CD4-positive, alpha-beta memory T cell (primary cell): ENCODE data around the gene LPP. TPM values are rescaled to one million over a fixed set of nuclear protein-coding genes. Genes with fewer than 3 reads are reported as not detected.

ENCODE experiments used
- CTCF ChIA-PET: fragments of 350-600 bp; sonication (Branson Sonifier 250); formaldehyde crosslinking; loops from one replicate; lab custom pipeline; 2021; ENCODE audit warnings: inconsistent platforms; ENCODE audit not compliant: partially characterized antibody; lab: Charles Lee
- POLR2A ChIA-PET: fragments of 350-600 bp; sonication (Branson Sonifier 250); formaldehyde crosslinking; loops from one replicate; lab custom pipeline; 2021; ENCODE audit not compliant: partially characterized antibody; lab: Charles Lee
- DNase-seq, 5 donors: peaks; one replicate each; pipeline versions ENCODE4 v3.0.0 to v3.0.0-alpha.2; 2020 to 2022; ENCODE audit warnings: mixed read lengths in 1 of 5
- H3K27ac ChIP-seq: one replicate; pipeline ENCODE4 v1.7.0; 2013; ENCODE audit warnings: low read depth, low read length
- H3K27me3 ChIP-seq: 2 replicates; pipeline ENCODE4 v1.7.0; 2013; ENCODE audit warnings: mild to moderate bottlenecking, low read length, moderate library complexity; ENCODE audit not compliant: insufficient read depth
- H3K36me3 ChIP-seq: 2 replicates; pipeline ENCODE4 v1.7.0; 2013; ENCODE audit warnings: mild to moderate bottlenecking, low read length, moderate library complexity; ENCODE audit not compliant: insufficient read depth
- H3K4me1 ChIP-seq: 2 replicates; pipeline ENCODE4 v1.7.0; 2013; ENCODE audit warnings: mild to moderate bottlenecking, low read length, moderate library complexity; ENCODE audit not compliant: insufficient read depth
- H3K4me3 ChIP-seq, 2 donors: one replicate each; pipeline ENCODE4 v1.7.0; 2013; ENCODE audit warnings: low read length in 2 of 2, mild to moderate bottlenecking in 1 of 2
- H3K9me3 ChIP-seq, 2 donors: one replicate each; pipeline ENCODE4 v1.7.0; 2013; ENCODE audit warnings: low read length in 2 of 2, control low read depth in 1 of 2; ENCODE audit not compliant: control insufficient read depth in 1 of 2
- H3K27ac Mint-ChIP-seq, 7 donors: one replicate each; pipeline ENCODE4 v1.8.0; 2020 to 2021; ENCODE audit warnings: mixed read lengths in 7 of 7, mild to moderate bottlenecking in 6 of 7, inconsistent platforms in 3 of 7, moderate library complexity in 3 of 7
- H3K27me3 Mint-ChIP-seq, 2 donors: one replicate each; pipeline ENCODE4 v1.8.0; 2020 to 2021; ENCODE audit warnings: mixed read lengths in 2 of 2
- H3K36me3 Mint-ChIP-seq, 2 donors: one replicate each; pipeline ENCODE4 v1.8.0; 2020 to 2021; ENCODE audit warnings: mixed read lengths in 2 of 2, inconsistent platforms in 1 of 2, mild to moderate bottlenecking in 1 of 2
- H3K4me1 Mint-ChIP-seq, 4 donors: one replicate each; pipeline ENCODE4 v1.8.0; 2020 to 2021; ENCODE audit warnings: mixed read lengths in 4 of 4, mild to moderate bottlenecking in 1 of 4
- H3K4me3 Mint-ChIP-seq, 8 donors: one replicate each; pipeline ENCODE4 v1.8.0; 2020 to 2021; ENCODE audit warnings: mixed read lengths in 8 of 8, mild to moderate bottlenecking in 7 of 8, moderate library complexity in 6 of 8, inconsistent platforms in 3 of 8
- H3K9me3 Mint-ChIP-seq, 8 donors: one replicate each; pipeline ENCODE4 v1.8.0; 2020 to 2021; ENCODE audit warnings: mixed read lengths in 8 of 8, mild to moderate bottlenecking in 5 of 8, inconsistent platforms in 3 of 8, moderate library complexity in 1 of 8
- intact Hi-C: fragments of 100-400 bp; cut with micrococcal nuclease; formaldehyde crosslinking; loops from one replicate; pipeline ENCODE4 v1.15.1; 2023
- polyA plus RNA-seq, 2 donors: library from polyadenylated mRNA; unstranded; fragments of 300-500 nt; fragmentation: Illumina TruSeq; gene quantifications; one replicate each; pipeline ENCODE4 v1.2.3, GENCODE V29; 2021
- total RNA-seq, 2 experiments: library from RNA; stranded (reverse); gene quantifications; one replicate each; pipeline ENCODE4 v1.2.3, GENCODE V29; 2021

LPP gene
- total and polyA plus RNA-seq, 4 experiments from 2014 or later: 10.4 to 27.2 (median 24.7) TPM

- Mint-ChIP-seq H3K27ac (no peak overlapping the region), H3K27me3 (no peaks in the 10 kb centered on the region), H3K9me3 (peaks cover 0 to 3% (median 0%) of the 10 kb centered on the region in 8 donors), H3K4me3 (no peak overlapping the region), H3K4me1 (peaks cover 1 to 3% (median 3%) of the 10 kb centered on the region in 4 donors), H3K36me3 (peaks cover 29 to 45% of the 10 kb centered on the region in 2 donors)
- ChIA-PET POLR2A (no interaction called here), CTCF (interaction anchor here (0.6 kb wide), 1 partner anchor 12 kb away, joined by 3 read pairs; no protein-coding TSS in a partner anchor)
- Histone ChIP-seq H3K4me1 (no peaks in the 10 kb centered on the region), H3K4me3 (no peak overlapping the region), H3K27ac (no peak overlapping the region), H3K36me3 (peaks cover 3% of the 10 kb centered on the region), H3K27me3 (no peaks in the 10 kb centered on the region), H3K9me3 (no peaks in the 10 kb centered on the region)
- intact Hi-C loops: loop anchor here (10.0 kb wide), 1 partner anchor 738 kb away; the partner anchor contains the start of gene BCL6
- no peak for DNase-seq
These were observed 329.0 kb downstream of the LPP start for GRCh38 chr3:188482929-188483328.

GRCh38 chr3:188486126-188486525 lies 332.2 kb downstream of the LPP start:
- H3K36me3 Mint-ChIP-seq: peaks cover 43 to 63% of the 10 kb centered on the region in 2 donors
- H3K4me1 Mint-ChIP-seq: peaks cover 0 to under 1% (median under 1%) of the 10 kb centered on the region in 4 donors
- Histone ChIP-seq H3K27ac (no peak overlapping the region), H3K4me1 (no peaks in the 10 kb centered on the region), H3K4me3 (no peak overlapping the region), H3K9me3 (no peaks in the 10 kb centered on the region), H3K36me3 (peaks cover 3% of the 10 kb centered on the region), H3K27me3 (no peaks in the 10 kb centered on the region)
- H3K27me3 Mint-ChIP-seq: no peaks in the 10 kb centered on the region
- ChIA-PET CTCF (no interaction called here), POLR2A (no interaction called here)
- no peak for DNase-seq
- no peak overlapping the region for H3K4me3 Mint-ChIP-seq
- H3K9me3 Mint-ChIP-seq: peaks cover 0 to 5% (median 0%) of the 10 kb centered on the region in 8 donors
- peak overlapping the region in 2 of 7 donors; percentile 51 to 71 for H3K27ac Mint-ChIP-seq
- intact Hi-C loops: loop anchor here (10.0 kb wide), 1 partner anchor 741 kb away; the partner anchor contains the start of gene BCL6

GRCh38 chr3:188486952-188487351 lies 333.0 kb downstream of the LPP start:
- Histone ChIP-seq H3K27me3 (no peaks in the 10 kb centered on the region), H3K27ac (no peak overlapping the region), H3K4me1 (no peaks in the 10 kb centered on the region), H3K4me3 (no peak overlapping the region), H3K36me3 (peaks cover 3% of the 10 kb centered on the region), H3K9me3 (no peaks in the 10 kb centered on the region)
- intact Hi-C loops: loop anchor here (10.0 kb wide), 1 partner anchor 742 kb away; the partner anchor contains the start of gene BCL6
- ChIA-PET CTCF (no interaction called here), POLR2A (no interaction called here)
- Mint-ChIP-seq H3K4me3 (no peak overlapping the region), H3K36me3 (peaks cover 52 to 59% of the 10 kb centered on the region in 2 donors), H3K27me3 (no peaks in the 10 kb centered on the region), H3K9me3 (peaks cover 0 to 5% (median 0%) of the 10 kb centered on the region in 8 donors), H3K27ac (no peak overlapping the region), H3K4me1 (peaks cover 0 to 2% (median under 1%) of the 10 kb centered on the region in 4 donors)
- DNase-seq: no peak

DNA sequence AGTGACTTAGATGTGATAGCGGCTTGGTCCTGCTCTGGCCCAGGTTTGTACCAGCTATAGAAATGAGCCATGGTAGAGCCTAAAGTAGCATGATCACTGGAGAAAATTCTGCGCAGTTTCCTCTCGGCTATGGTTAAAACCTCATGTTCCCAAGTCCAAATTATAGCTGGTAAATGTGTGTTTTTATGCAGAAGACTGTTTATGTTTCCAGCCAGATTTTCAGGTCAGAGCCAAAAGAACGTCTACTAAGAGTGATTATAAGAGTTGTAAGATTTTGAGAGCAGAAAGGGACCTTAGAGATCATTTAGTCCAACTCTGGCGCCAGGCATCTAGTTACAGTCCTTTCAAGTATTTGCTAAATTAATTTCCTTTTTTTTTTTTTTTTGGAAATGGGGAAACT lies 333.7 kb downstream of the LPP start:
- Histone ChIP-seq H3K4me1 (no peaks in the 10 kb centered on the region), H3K36me3 (peaks cover 3% of the 10 kb centered on the region), H3K27me3 (no peaks in the 10 kb centered on the region), H3K27ac (no peak overlapping the region), H3K4me3 (no peak overlapping the region), H3K9me3 (no peaks in the 10 kb centered on the region)
- no peak for DNase-seq
- H3K4me3 Mint-ChIP-seq: no peak overlapping the region
- peaks cover 54 to 59% of the 10 kb centered on the region in 2 donors for H3K36me3 Mint-ChIP-seq
- CTCF ChIA-PET: no interaction called here
- POLR2A ChIA-PET: no interaction called here
- peaks cover 0 to 2% (median 0%) of the 10 kb centered on the region in 8 donors for H3K9me3 Mint-ChIP-seq
- no peak overlapping the region for H3K27ac Mint-ChIP-seq
- H3K4me1 Mint-ChIP-seq: peaks cover 0 to 2% (median under 1%) of the 10 kb centered on the region in 4 donors
- H3K27me3 Mint-ChIP-seq: no peaks in the 10 kb centered on the region
- intact Hi-C loops: loop anchor here (10.0 kb wide), 1 partner anchor 743 kb away; the partner anchor contains the start of gene BCL6

DNA sequence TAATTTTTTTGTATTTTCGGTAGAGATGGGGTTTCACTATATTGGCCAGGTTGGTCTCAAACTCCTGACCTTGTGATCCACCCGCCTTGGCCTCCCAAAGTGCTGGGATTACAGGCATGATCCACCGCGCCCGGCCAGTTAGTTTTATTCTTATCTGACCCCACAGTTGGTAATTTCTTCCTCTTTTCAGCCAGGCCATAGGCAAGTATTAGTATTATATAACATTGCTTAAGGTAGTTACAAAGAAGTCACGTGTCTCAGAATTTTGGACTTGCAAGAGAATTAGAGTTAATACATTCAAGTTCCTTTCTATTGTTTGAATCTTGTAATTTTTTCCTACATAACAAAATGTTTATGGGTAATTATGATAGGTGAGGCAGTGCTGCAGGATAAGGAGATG lies 334.8 kb downstream of the LPP start:
- Mint-ChIP-seq H3K9me3 (peaks cover 0 to 2% (median 0%) of the 10 kb centered on the region in 8 donors), H3K4me3 (no peak overlapping the region), H3K36me3 (peaks cover 58 to 64% of the 10 kb centered on the region in 2 donors), H3K27ac (peak overlapping the region in 1 of 7 donors; percentile 36), H3K27me3 (no peaks in the 10 kb centered on the region), H3K4me1 (peaks cover 0 to 2% (median under 1%) of the 10 kb centered on the region in 4 donors)
- H3K9me3 ChIP-seq: no peaks in the 10 kb centered on the region
- POLR2A ChIA-PET: no interaction called here
- H3K27ac ChIP-seq: no peak overlapping the region
- intact Hi-C loops: loop anchor here (10.0 kb wide), 1 partner anchor 744 kb away; the partner anchor contains the start of gene BCL6
- no peaks in the 10 kb centered on the region for H3K27me3 ChIP-seq
- no peak for DNase-seq
- CTCF ChIA-PET: no interaction called here
- peaks cover 3% of the 10 kb centered on the region for H3K36me3 ChIP-seq
- H3K4me3 ChIP-seq: no peak overlapping the region
- H3K4me1 ChIP-seq: no peaks in the 10 kb centered on the region

- no peak for DNase-seq
- H3K9me3 Mint-ChIP-seq: peaks cover 0 to 2% (median 0%) of the 10 kb centered on the region in 8 donors
- H3K4me3 Mint-ChIP-seq: no peak overlapping the region
- H3K27ac ChIP-seq: no peak overlapping the region
- H3K4me3 ChIP-seq: no peak overlapping the region
- H3K36me3 ChIP-seq: peaks cover 3% of the 10 kb centered on the region
- H3K27me3 Mint-ChIP-seq: no peaks in the 10 kb centered on the region
- CTCF ChIA-PET: no interaction called here
- no peaks in the 10 kb centered on the region for H3K9me3 ChIP-seq
- H3K36me3 Mint-ChIP-seq: peaks cover 49 to 54% of the 10 kb centered on the region in 2 donors
- intact Hi-C loops: loop anchor here (10.0 kb wide), 1 partner anchor 745 kb away; the partner anchor contains the start of gene BCL6
- peaks cover 0 to 2% (median under 1%) of the 10 kb centered on the region in 4 donors for H3K4me1 Mint-ChIP-seq
- H3K4me1 ChIP-seq: no peaks in the 10 kb centered on the region
- H3K27me3 ChIP-seq: no peaks in the 10 kb centered on the region
- H3K27ac Mint-ChIP-seq: no peak overlapping the region
- POLR2A ChIA-PET: no interaction called here
These were observed 335.9 kb downstream of the LPP start for GRCh38 chr3:188489639-188490405.

- Mint-ChIP-seq H3K9me3 (peaks cover 0 to 2% (median 0%) of the 10 kb centered on the region in 8 donors), H3K27me3 (no peaks in the 10 kb centered on the region), H3K4me3 (no peak overlapping the region), H3K4me1 (peaks cover 0 to 2% (median under 1%) of the 10 kb centered on the region in 4 donors), H3K36me3 (peaks cover 44 to 48% of the 10 kb centered on the region in 2 donors), H3K27ac (no peak overlapping the region)
- no peaks in the 10 kb centered on the region for H3K36me3 ChIP-seq
- intact Hi-C loops: no loop called here
- ChIA-PET POLR2A (no interaction called here), CTCF (no interaction called here)
- H3K27me3 ChIP-seq: no peaks in the 10 kb centered on the region
- no peak overlapping the region for H3K4me3 ChIP-seq
- no peaks in the 10 kb centered on the region for H3K9me3 ChIP-seq
- no peak overlapping the region for H3K27ac ChIP-seq
- no peaks in the 10 kb centered on the region for H3K4me1 ChIP-seq
- no peak for DNase-seq
These were observed 336.5 kb downstream of the LPP start for GRCh38 chr3:188490416-188490815.
